Stimulated activated naive B cell treated with anti-CD40 and anti-IgM and Interleukin-4, amounts not matched to agents 10 μg/mL and 1 μg/mL and 100 μg/mL, for 72 hours (primary cell): ENCODE measurements around the gene SLCO2A1.

Experiments
- ATAC-seq, 2 donors: fragments of 150-1000 bp; cut with Tn5 transposase; replicated peaks; 2 replicates each; pipeline ENCODE4 v1.10.0; 2021; ENCODE audit warnings: moderate library complexity in 1 of 2
- DNase-seq: peaks from one replicate; pipeline ENCODE4 v3.0.0; 2021
- H3K27ac Mint-ChIP-seq: one replicate; pipeline ENCODE4 v1.8.0; 2022; ENCODE audit warnings: mild to moderate bottlenecking, mixed read lengths
- H3K27me3 Mint-ChIP-seq, 2 donors: one replicate each; pipeline ENCODE4 v1.8.0; 2022; ENCODE audit warnings: mixed read lengths in 2 of 2
- H3K36me3 Mint-ChIP-seq, 2 donors: one replicate each; pipeline ENCODE4 v1.8.0; 2022; ENCODE audit warnings: mixed read lengths in 2 of 2, mild to moderate bottlenecking in 1 of 2
- H3K4me1 Mint-ChIP-seq, 2 donors: one replicate each; pipeline ENCODE4 v1.8.0; 2022; ENCODE audit warnings: mixed read lengths in 2 of 2, mild to moderate bottlenecking in 1 of 2
- H3K4me3 Mint-ChIP-seq, 2 donors: one replicate each; pipeline ENCODE4 v1.8.0; 2022; ENCODE audit warnings: mild to moderate bottlenecking in 2 of 2, mixed read lengths in 2 of 2, moderate library complexity in 1 of 2
- H3K9me3 Mint-ChIP-seq, 2 donors: one replicate each; pipeline ENCODE4 v1.8.0; 2022; ENCODE audit warnings: mixed read lengths in 2 of 2, mild to moderate bottlenecking in 1 of 2

Gene SLCO2A1

GRCh38 chr3:133932009-133932408, 97.7 kb downstream of the SLCO2A1 start:
- H3K27ac Mint-ChIP-seq: no peak overlapping the region
- H3K27me3 Mint-ChIP-seq: peaks cover 17 to 18% of the 10 kb centered on the region in 2 donors
- no peaks in the 10 kb centered on the region for H3K9me3 Mint-ChIP-seq
- peaks cover 9 to 12% of the 10 kb centered on the region in 2 donors for H3K4me1 Mint-ChIP-seq
- H3K4me3 Mint-ChIP-seq: no peak overlapping the region
- H3K36me3 Mint-ChIP-seq: no peaks in the 10 kb centered on the region
- no peak for DNase-seq
- no peak for ATAC-seq

GRCh38 chr3:133931084-133931483, 98.6 kb downstream of the SLCO2A1 start:
- ATAC-seq: no peak
- Mint-ChIP-seq H3K36me3 (no peaks in the 10 kb centered on the region), H3K4me3 (no peak overlapping the region), H3K27ac (no peak overlapping the region), H3K4me1 (peaks cover 17 to 19% of the 10 kb centered on the region in 2 donors), H3K27me3 (peaks cover 26% of the 10 kb centered on the region in 2 donors), H3K9me3 (no peaks in the 10 kb centered on the region)
- DNase-seq: no peak

DNA sequence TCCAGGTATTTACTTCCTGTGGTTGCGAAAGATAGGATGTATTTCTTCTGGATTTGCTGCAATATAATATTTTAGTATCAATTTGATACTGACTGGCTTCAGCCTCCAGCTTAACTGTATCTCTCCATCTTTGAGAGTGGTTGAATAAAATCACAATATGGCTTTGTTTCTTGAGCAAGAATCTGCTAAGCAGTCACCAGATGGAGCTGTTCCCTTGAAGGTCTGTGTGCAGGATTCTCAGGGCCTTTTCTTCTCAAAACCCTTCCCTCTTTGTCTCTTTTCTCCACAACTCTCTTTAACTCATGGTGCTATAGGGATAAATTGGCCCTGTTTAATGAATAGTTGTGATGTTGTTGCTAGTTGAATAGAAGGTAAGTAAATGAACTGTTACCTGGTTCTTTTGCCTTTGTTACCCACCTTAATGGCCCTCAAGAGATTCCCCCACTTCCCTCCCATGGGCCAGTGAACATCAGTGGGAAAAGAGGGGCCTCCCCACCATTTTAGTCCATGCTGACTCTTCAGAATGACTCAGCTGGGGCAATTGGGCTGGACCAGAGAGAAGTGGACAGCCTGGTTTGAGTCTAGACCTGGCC, 99.3 kb downstream of the SLCO2A1 start:
- H3K27ac Mint-ChIP-seq: no peak overlapping the region
- no peak overlapping the region for H3K4me3 Mint-ChIP-seq
- H3K36me3 Mint-ChIP-seq: no peaks in the 10 kb centered on the region
- ATAC-seq: no peak
- DNase-seq: no peak
- peaks cover 24 to 26% of the 10 kb centered on the region in 2 donors for H3K27me3 Mint-ChIP-seq
- no peaks in the 10 kb centered on the region for H3K9me3 Mint-ChIP-seq
- H3K4me1 Mint-ChIP-seq: peaks cover 17 to 19% of the 10 kb centered on the region in 2 donors

- H3K27me3 Mint-ChIP-seq: peaks cover 19 to 26% of the 10 kb centered on the region in 2 donors
- H3K27ac Mint-ChIP-seq: no peak overlapping the region
Measured at GRCh38 chr3:133928903-133929607, 100.7 kb downstream of the SLCO2A1 start.

GRCh38 chr3:133928136-133928893, 101.4 kb downstream of the SLCO2A1 start:
- H3K4me3 Mint-ChIP-seq: peak overlapping the region; percentile 50 to 63
- H3K4me1 Mint-ChIP-seq: peaks cover 17 to 19% of the 10 kb centered on the region in 2 donors
- peak overlapping the region; percentile 20 for H3K27ac Mint-ChIP-seq
- no peaks in the 10 kb centered on the region for H3K36me3 Mint-ChIP-seq
- DNase-seq (no peak), ATAC-seq (no peak)
- peaks cover 19 to 26% of the 10 kb centered on the region in 2 donors for H3K27me3 Mint-ChIP-seq
- no peaks in the 10 kb centered on the region for H3K9me3 Mint-ChIP-seq

More at GRCh38 chr3:133928903-133929607, 100.7 kb downstream of the SLCO2A1 start:
- ATAC-seq (no peak), DNase-seq (no peak)
- H3K4me1 Mint-ChIP-seq: peaks cover 17 to 19% of the 10 kb centered on the region in 2 donors
- no peaks in the 10 kb centered on the region for H3K9me3 Mint-ChIP-seq
- H3K36me3 Mint-ChIP-seq: no peaks in the 10 kb centered on the region
- H3K4me3 Mint-ChIP-seq: no peak overlapping the region

GRCh38 chr3:133927540-133928066, 102.1 kb downstream of the SLCO2A1 start:
- Mint-ChIP-seq H3K9me3 (no peaks in the 10 kb centered on the region), H3K4me1 (peaks cover 17 to 19% of the 10 kb centered on the region in 2 donors), H3K27me3 (peaks cover 19 to 26% of the 10 kb centered on the region in 2 donors), H3K4me3 (peak overlapping the region; percentile 80 to 86), H3K27ac (peak overlapping the region; percentile 67), H3K36me3 (no peaks in the 10 kb centered on the region)
- peak; percentile 66 for DNase-seq
- ATAC-seq: peak; percentile 90 to 91

- DNase-seq (no peak), ATAC-seq (peak in 1 of 2 donors; percentile 49)
- Mint-ChIP-seq H3K36me3 (no peaks in the 10 kb centered on the region), H3K27ac (peak overlapping the region; percentile 67), H3K9me3 (no peaks in the 10 kb centered on the region), H3K4me1 (peaks cover 17 to 19% of the 10 kb centered on the region in 2 donors), H3K27me3 (peaks cover 19 to 26% of the 10 kb centered on the region in 2 donors), H3K4me3 (peak overlapping the region; percentile 80 to 86)
Measured at GRCh38 chr3:133926736-133927539, 102.8 kb downstream of the SLCO2A1 start.

DNA sequence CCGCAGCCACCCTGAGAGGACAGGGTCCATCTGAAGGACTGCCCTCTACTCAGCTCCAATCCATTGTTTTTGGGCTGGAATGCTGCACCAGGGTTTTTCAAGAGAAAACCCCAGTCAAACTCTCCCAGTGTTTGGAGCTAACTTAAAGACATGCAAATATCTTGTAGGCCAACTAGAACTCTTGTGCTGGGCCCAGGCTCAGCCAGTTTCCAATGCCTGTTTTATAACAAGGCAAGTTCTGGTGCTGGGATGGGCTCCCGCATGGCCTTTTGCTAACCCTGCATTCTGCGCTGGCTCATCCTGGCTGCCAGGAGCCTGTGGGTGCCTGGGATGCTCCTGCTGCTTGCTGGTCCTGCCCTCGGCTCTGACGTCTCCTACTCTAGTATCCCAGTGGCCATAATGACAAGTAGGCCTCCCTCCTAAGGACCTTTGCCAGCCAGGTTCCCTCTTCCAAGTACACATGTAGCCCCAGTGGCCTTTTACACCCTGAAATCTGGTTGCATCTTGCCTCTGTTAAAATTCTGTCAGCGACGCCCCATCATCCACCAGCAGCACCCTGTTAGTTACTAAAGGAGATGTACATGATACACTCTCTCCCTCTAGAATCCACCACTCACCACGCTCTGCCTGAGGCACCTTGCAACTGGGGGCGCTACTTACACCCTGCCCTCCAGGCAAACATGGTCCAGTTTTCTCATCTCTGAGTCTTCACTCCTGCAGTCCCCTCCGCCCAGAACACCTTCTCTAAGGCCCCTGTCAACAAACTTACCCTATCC, 103.6 kb downstream of the SLCO2A1 start:
- H3K9me3 Mint-ChIP-seq: no peaks in the 10 kb centered on the region
- H3K4me3 Mint-ChIP-seq: no peak overlapping the region

GRCh38 chr3:133924041-133924440, 105.7 kb downstream of the SLCO2A1 start:
- no peaks in the 10 kb centered on the region for H3K9me3 Mint-ChIP-seq

More for the DNA sequence above, 103.6 kb downstream of the SLCO2A1 start:
- Mint-ChIP-seq H3K4me1 (peaks cover 17 to 19% of the 10 kb centered on the region in 2 donors), H3K27ac (no peak overlapping the region), H3K36me3 (no peaks in the 10 kb centered on the region), H3K27me3 (peaks cover 19 to 26% of the 10 kb centered on the region in 2 donors)
- DNase-seq: no peak
- no peak for ATAC-seq

DNA sequence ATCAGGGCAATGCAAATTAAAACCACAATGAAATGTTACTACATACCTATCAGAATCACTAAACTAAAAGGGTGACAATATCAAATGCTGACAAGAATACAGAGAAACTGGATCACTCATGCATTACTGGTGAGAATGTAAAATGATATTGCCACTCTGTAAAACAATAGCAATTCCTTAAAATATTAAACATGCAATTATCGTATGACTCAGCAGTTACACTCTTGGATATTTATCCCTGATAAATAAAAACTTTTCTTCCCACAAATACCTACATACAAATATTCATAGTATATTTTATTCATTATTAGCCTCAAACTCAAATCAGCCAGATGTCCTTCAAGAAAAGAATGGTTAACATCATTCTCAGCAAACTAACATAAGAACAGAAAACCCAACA, 108.1 kb downstream of the SLCO2A1 start:
- Mint-ChIP-seq H3K36me3 (no peaks in the 10 kb centered on the region), H3K9me3 (peaks cover 5% of the 10 kb centered on the region in 2 donors)

More at GRCh38 chr3:133924041-133924440, 105.7 kb downstream of the SLCO2A1 start:
- peaks cover 28 to 37% of the 10 kb centered on the region in 2 donors for H3K27me3 Mint-ChIP-seq
- H3K27ac Mint-ChIP-seq: no peak overlapping the region
- no peak for DNase-seq
- no peak for ATAC-seq
- no peak overlapping the region for H3K4me3 Mint-ChIP-seq
- no peaks in the 10 kb centered on the region for H3K36me3 Mint-ChIP-seq
- peaks cover 17 to 19% of the 10 kb centered on the region in 2 donors for H3K4me1 Mint-ChIP-seq

DNA sequence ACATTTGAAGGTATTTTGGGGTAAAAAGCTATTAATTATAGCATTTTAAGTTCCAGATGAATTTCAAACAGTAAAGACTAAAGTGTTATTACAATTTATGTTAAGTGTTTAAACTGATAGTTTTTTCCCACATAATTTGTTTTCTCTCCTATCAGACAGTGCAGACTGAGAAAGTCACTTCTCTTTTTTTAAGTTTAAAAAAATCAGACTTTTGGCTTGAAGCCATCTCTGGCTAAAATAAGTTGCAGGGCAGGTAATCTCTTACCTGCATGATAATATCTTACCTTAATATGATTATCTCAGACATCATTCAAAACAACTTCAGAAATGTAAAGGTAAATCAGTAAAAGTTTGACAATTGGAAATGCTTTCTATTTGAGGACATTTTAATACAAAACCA, 112.6 kb downstream of the SLCO2A1 start:
- H3K27ac Mint-ChIP-seq: no peak overlapping the region
- no peaks in the 10 kb centered on the region for H3K4me1 Mint-ChIP-seq
- ATAC-seq: no peak
- H3K27me3 Mint-ChIP-seq: peaks cover 24 to 46% of the 10 kb centered on the region in 2 donors
- DNase-seq: no peak
- H3K36me3 Mint-ChIP-seq: no peaks in the 10 kb centered on the region
- peaks cover 5% of the 10 kb centered on the region in 2 donors for H3K9me3 Mint-ChIP-seq
- H3K4me3 Mint-ChIP-seq: no peak overlapping the region

More for the DNA sequence above, 108.1 kb downstream of the SLCO2A1 start:
- H3K27me3 Mint-ChIP-seq: peaks cover 29 to 34% of the 10 kb centered on the region in 2 donors
- ATAC-seq: no peak
- DNase-seq: no peak
- H3K4me3 Mint-ChIP-seq: no peak overlapping the region
- peaks cover 2 to 4% of the 10 kb centered on the region in 2 donors for H3K4me1 Mint-ChIP-seq
- no peak overlapping the region for H3K27ac Mint-ChIP-seq

- Mint-ChIP-seq H3K27me3 (peaks cover 24 to 46% of the 10 kb centered on the region in 2 donors), H3K36me3 (no peaks in the 10 kb centered on the region), H3K4me1 (no peaks in the 10 kb centered on the region), H3K9me3 (peaks cover 5% of the 10 kb centered on the region in 2 donors), H3K4me3 (no peak overlapping the region), H3K27ac (no peak overlapping the region)
- DNase-seq (no peak), ATAC-seq (no peak)
Measured at GRCh38 chr3:133915685-133916658, 113.8 kb downstream of the SLCO2A1 start.
